ENCODE measurements around the gene SLC6A1.

Gene SLC6A1

DNA sequence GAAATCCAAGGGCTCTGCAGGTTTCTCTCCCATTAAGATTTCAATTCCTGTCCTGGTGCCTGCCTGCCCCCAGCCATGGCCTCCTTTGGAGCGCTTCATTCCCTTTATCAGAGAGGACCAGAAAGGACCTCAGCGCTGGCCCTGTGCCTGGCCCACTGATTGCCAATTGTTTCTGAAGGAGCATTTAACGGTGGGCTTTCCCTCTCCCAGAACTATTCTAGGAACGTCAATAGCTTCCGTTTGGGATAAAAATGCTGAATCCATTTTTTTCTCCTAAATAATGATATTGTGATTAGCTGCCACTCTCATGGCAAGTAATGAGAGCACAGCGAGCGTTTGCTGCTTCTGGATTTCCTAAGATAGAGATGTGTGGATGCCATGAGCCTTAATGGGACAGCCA, 12.2 kb upstream of the SLC6A1 start:
- Mint-ChIP-seq H3K27ac (no peak overlapping the region), H3K4me1 (peaks cover 6% of the 10 kb centered on the region), H3K36me3 (no peaks in the 10 kb centered on the region), H3K4me3 (no peak overlapping the region), H3K27me3 (peaks cover 40% of the 10 kb centered on the region), H3K9me3 (peaks cover 2% of the 10 kb centered on the region)
- ATAC-seq: no peak

- Mint-ChIP-seq H3K4me3 (no peak overlapping the region), H3K27ac (no peak overlapping the region)
These were observed 11.5 kb upstream of the SLC6A1 start for GRCh38 chr3:10981031-10981430.

DNA sequence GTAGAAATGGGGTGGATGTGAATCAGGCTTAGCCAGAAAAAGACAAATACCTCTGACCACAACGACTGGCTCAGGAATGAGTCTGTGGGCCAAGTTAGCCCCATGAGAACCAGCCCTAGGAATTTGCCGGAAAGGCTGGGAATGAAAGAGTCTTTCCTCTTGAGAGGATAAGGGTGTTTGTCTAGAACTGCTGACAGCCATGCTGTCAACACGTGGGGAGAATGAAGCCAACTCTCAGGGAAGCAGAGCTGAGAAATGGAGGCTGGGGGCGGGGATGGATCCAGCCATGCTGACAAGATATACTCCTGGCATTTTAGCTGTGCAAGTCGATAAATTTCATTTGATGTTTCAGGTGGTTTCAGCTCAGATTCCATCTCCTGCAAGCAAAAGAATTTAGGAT, 10.6 kb upstream of the SLC6A1 start:
- no peak for ATAC-seq
- Mint-ChIP-seq H3K9me3 (peaks cover 2% of the 10 kb centered on the region), H3K27ac (no peak overlapping the region), H3K4me1 (no peaks in the 10 kb centered on the region), H3K4me3 (no peak overlapping the region), H3K36me3 (no peaks in the 10 kb centered on the region), H3K27me3 (peaks cover 40% of the 10 kb centered on the region)

More at GRCh38 chr3:10981031-10981430, 11.5 kb upstream of the SLC6A1 start:
- Mint-ChIP-seq H3K36me3 (no peaks in the 10 kb centered on the region), H3K9me3 (peaks cover 2% of the 10 kb centered on the region), H3K27me3 (peaks cover 40% of the 10 kb centered on the region), H3K4me1 (peaks cover 6% of the 10 kb centered on the region)
- ATAC-seq: no peak

DNA sequence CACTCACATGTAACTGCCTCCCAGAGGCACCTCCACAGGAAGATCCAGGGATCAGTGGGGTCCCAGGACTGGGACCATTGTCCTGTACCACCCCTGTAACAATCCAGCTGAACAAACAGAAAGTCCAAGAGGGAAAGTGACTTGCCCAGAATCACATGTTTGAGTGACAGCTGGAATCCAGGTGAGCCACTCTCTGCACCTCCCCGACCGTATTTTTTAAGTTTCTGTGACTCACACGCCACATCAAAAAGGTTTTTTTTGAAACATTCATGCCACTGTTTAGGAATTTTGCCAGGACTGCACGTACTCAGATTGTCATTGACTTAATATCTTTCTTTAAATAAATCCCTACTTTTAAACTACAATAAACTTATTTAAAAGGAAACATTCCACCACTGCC, 9.8 kb upstream of the SLC6A1 start:
- H3K27me3 Mint-ChIP-seq: peaks cover 38% of the 10 kb centered on the region
- no peaks in the 10 kb centered on the region for H3K4me1 Mint-ChIP-seq
- H3K4me3 Mint-ChIP-seq: no peak overlapping the region
- no peaks in the 10 kb centered on the region for H3K36me3 Mint-ChIP-seq
- no peak for ATAC-seq
- no peak overlapping the region for H3K27ac Mint-ChIP-seq
- H3K9me3 Mint-ChIP-seq: peaks cover 2% of the 10 kb centered on the region

GRCh38 chr3:10983219-10983916, 9.2 kb upstream of the SLC6A1 start:
- Mint-ChIP-seq H3K9me3 (peaks cover 2% of the 10 kb centered on the region), H3K36me3 (no peaks in the 10 kb centered on the region), H3K27ac (no peak overlapping the region), H3K27me3 (peaks cover 32% of the 10 kb centered on the region), H3K4me1 (no peaks in the 10 kb centered on the region), H3K4me3 (no peak overlapping the region)
- ATAC-seq: no peak

DNA sequence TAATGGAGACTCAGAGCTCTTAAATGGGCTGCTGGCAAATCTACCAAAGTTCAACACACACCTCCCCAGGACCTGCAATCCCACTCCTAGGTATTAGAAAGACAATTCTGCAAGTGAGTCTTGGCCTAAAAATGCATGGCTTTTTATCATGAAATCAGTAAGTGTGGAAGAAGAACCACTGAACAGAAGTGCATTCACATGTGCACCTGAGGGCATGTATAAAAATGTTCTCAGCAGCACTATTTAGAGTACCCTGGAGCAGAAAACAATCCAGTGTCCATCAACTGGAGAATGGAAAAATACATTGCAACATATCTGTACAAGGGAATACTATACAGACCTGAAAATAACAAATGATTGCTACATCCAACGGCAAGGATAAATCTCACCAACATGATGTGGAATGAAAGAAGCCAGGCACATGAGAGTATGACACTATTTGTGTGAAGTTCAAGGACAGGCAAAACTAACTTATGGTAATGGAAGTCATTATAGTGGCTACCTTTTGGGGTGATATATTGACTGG, 8.1 kb upstream of the SLC6A1 start:
- H3K36me3 Mint-ChIP-seq: no peaks in the 10 kb centered on the region
- H3K4me1 Mint-ChIP-seq: no peaks in the 10 kb centered on the region
- H3K9me3 Mint-ChIP-seq: peaks cover 2% of the 10 kb centered on the region
- no peak for ATAC-seq
- H3K27me3 Mint-ChIP-seq: peaks cover 29% of the 10 kb centered on the region
- no peak overlapping the region for H3K27ac Mint-ChIP-seq
- H3K4me3 Mint-ChIP-seq: no peak overlapping the region

GRCh38 chr3:10985181-10985580, 7.4 kb upstream of the SLC6A1 start:
- Mint-ChIP-seq H3K27me3 (peaks cover 30% of the 10 kb centered on the region), H3K4me1 (no peaks in the 10 kb centered on the region), H3K36me3 (no peaks in the 10 kb centered on the region), H3K4me3 (no peak overlapping the region), H3K9me3 (peaks cover 2% of the 10 kb centered on the region), H3K27ac (no peak overlapping the region)
- no peak for ATAC-seq

- Mint-ChIP-seq H3K36me3 (no peaks in the 10 kb centered on the region), H3K27me3 (peaks cover 30% of the 10 kb centered on the region), H3K4me3 (no peak overlapping the region), H3K27ac (no peak overlapping the region), H3K9me3 (no peaks in the 10 kb centered on the region), H3K4me1 (no peaks in the 10 kb centered on the region)
- no peak for ATAC-seq
These were observed 6.0 kb upstream of the SLC6A1 start for GRCh38 chr3:10986592-10986991.

DNA sequence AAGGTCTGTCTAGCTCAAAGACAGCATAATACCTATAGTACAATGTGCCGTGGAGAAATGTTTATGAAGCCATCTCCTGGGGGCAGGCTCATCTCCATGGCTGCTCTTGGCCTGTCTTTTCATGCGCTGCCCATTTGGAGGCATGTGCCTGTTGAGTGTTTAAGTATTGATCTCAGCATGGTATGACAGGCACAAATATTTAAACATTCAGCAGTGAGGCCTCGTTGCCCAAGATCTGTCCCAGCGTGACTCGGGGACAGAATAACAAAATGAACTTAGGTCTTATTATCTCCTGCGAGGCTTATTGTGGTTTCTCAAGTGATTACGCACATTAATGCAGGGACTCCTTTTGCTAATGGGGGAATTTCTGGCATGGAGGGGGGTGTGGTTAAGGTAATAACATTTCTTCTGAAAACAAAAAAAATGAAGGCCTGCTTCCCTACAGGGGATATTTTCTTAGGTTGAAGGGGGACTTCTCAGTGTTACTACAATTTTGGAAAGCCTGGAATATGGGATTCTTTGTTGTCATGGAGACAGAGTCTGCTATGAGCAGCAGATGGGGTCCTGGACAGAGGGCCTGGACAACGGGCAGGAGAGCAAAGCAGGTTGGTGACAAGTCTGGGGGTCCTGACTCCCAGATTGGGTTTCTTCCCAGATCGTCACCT, 4.4 kb upstream of the SLC6A1 start:
- H3K4me1 Mint-ChIP-seq: peaks cover 6% of the 10 kb centered on the region
- no peaks in the 10 kb centered on the region for H3K9me3 Mint-ChIP-seq
- no peaks in the 10 kb centered on the region for H3K36me3 Mint-ChIP-seq
- ATAC-seq: no peak
- H3K4me3 Mint-ChIP-seq: no peak overlapping the region
- H3K27me3 Mint-ChIP-seq: peaks cover 40% of the 10 kb centered on the region
- no peak overlapping the region for H3K27ac Mint-ChIP-seq

- H3K9me3 Mint-ChIP-seq: no peaks in the 10 kb centered on the region
- no peak overlapping the region for H3K4me3 Mint-ChIP-seq
- H3K27me3 Mint-ChIP-seq: peaks cover 40% of the 10 kb centered on the region
- no peaks in the 10 kb centered on the region for H3K36me3 Mint-ChIP-seq
- no peak for ATAC-seq
- H3K27ac Mint-ChIP-seq: no peak overlapping the region
- peaks cover 6% of the 10 kb centered on the region for H3K4me1 Mint-ChIP-seq
These were observed 3.5 kb upstream of the SLC6A1 start for GRCh38 chr3:10988991-10989484.

DNA sequence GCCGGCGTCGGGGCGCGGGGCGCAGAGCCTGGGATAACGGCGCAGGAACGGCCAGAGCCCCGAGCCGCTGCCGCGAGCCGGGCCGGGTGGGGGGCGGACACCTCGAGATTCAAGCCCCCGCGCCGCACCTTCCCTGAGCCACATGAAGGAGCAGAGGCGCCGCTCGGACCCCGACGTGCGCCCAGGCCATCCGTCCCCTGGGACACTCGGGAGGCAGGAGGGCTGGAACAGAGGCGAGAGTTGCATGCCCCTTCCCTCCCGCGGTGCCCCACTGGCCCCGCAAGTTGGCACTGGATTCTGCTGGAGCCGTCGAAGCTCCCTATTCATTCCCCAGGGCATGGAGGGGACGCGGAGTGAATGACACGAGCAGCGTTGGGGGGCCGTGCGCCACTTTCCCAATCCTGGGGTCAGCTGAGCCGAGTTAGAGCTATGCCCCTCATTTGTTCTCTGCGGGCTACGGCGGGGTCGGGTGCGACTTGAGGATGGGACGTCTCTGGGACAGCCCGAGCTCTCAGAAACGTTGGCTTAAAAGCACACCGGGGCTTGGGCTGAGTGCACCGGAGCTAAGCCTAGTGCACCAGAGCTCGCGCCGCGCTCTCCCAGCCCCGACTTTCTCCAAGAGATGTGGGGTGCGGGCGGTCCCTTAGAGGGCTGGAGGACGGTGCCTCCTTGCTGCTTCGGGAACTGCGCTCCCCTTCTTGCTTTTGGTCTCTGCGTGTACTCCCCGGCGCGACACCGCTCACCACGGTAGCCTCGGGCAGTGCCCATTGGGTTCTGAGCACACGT, 588 bp downstream of the SLC6A1 start:
- Mint-ChIP-seq H3K4me3 (no peak overlapping the region), H3K27ac (no peak overlapping the region), H3K27me3 (peaks cover 72% of the 10 kb centered on the region), H3K9me3 (no peaks in the 10 kb centered on the region), H3K4me1 (peaks cover 6% of the 10 kb centered on the region), H3K36me3 (no peaks in the 10 kb centered on the region)
- ATAC-seq: no peak

- Mint-ChIP-seq H3K4me1 (peaks cover 6% of the 10 kb centered on the region), H3K9me3 (no peaks in the 10 kb centered on the region), H3K27me3 (peaks cover 76% of the 10 kb centered on the region), H3K4me3 (no peak overlapping the region), H3K36me3 (no peaks in the 10 kb centered on the region), H3K27ac (no peak overlapping the region)
- ATAC-seq: no peak
These were observed 1.1 kb downstream of the SLC6A1 start for GRCh38 chr3:10993729-10994065.

- Mint-ChIP-seq H3K27me3 (peaks cover 71% of the 10 kb centered on the region), H3K27ac (no peak overlapping the region), H3K4me1 (peaks cover 6% of the 10 kb centered on the region), H3K36me3 (no peaks in the 10 kb centered on the region), H3K9me3 (no peaks in the 10 kb centered on the region), H3K4me3 (no peak overlapping the region)
- ATAC-seq: no peak
These were observed 1.8 kb downstream of the SLC6A1 start for GRCh38 chr3:10994306-10994705.

GRCh38 chr3:10995871-10996270, 3.3 kb downstream of the SLC6A1 start:
- Mint-ChIP-seq H3K27ac (no peak overlapping the region), H3K27me3 (peaks cover 64% of the 10 kb centered on the region), H3K36me3 (no peaks in the 10 kb centered on the region), H3K4me1 (peaks cover 6% of the 10 kb centered on the region), H3K9me3 (no peaks in the 10 kb centered on the region), H3K4me3 (no peak overlapping the region)
- no peak for ATAC-seq

GRCh38 chr3:10996345-10997013, 3.9 kb downstream of the SLC6A1 start:
- H3K27me3 Mint-ChIP-seq: peaks cover 57% of the 10 kb centered on the region
- H3K36me3 Mint-ChIP-seq: no peaks in the 10 kb centered on the region
- no peak for ATAC-seq
- no peaks in the 10 kb centered on the region for H3K9me3 Mint-ChIP-seq
- no peak overlapping the region for H3K27ac Mint-ChIP-seq
- H3K4me3 Mint-ChIP-seq: no peak overlapping the region
- peaks cover 6% of the 10 kb centered on the region for H3K4me1 Mint-ChIP-seq
